GM03348 (cell line): ENCODE data around the gene CDH15.

Experiments
- DNase-seq: peaks from one replicate; pipeline ENCODE4 v3.0.0; 2012; ENCODE audit warnings: low spot score

The CDH15 gene

GRCh38 chr16:89140981-89141883, 30.3 kb upstream of the CDH15 start:
- DNase-seq: no peak

GRCh38 chr16:89141884-89142267, 29.7 kb upstream of the CDH15 start:
- no peak for DNase-seq

- no peak for DNase-seq
Observed at GRCh38 chr16:89142474-89143195, 28.9 kb upstream of the CDH15 start.

GRCh38 chr16:89143201-89143741, 28.3 kb upstream of the CDH15 start:
- no peak for DNase-seq

- DNase-seq: no peak
Observed at GRCh38 chr16:89143911-89144675, 27.5 kb upstream of the CDH15 start.

DNA sequence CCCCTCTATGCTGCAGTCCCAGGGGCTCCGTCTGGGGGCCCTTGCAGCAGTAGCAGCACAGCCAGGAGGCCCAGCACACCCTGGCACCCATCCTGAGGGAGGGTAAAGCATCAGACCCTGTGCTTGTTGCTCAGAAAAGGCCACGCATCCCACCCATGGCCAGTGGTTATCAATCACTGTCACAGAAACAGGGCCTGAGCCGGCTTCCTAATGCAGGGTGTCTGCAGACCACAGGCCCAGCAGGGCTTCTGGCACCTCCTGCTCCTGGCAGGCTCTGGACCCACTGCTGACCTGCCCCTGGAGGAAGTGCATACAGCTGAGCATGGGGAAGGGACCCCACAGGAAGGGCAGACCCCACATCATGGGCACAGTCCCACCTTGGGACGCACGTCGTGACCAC, 26.9 kb upstream of the CDH15 start:
- no peak for DNase-seq

GRCh38 chr16:89145406-89146161, 26.0 kb upstream of the CDH15 start:
- DNase-seq: no peak

GRCh38 chr16:89146211-89147005, 25.1 kb upstream of the CDH15 start:
- no peak for DNase-seq

- no peak for DNase-seq
Observed at GRCh38 chr16:89147085-89147817, 24.3 kb upstream of the CDH15 start.

DNA sequence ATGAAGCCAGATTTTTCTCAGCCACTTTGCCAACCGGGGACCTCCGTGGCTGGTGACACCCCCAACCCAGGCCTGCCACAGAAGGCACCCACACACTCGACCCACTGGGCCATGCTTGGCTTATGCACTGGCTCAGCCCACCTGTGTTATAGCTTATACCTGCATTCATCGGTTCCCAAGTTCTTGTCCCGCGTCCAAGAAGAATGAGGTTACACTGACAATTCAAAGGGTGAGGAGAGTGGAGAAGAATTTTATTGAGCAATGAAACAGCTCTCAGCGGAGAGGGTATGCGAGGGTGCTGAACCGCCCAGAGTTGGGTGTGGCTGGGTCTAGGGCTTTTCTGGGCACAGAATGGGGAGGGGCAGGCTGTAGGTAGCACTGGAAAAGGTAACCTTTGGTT, 22.2 kb upstream of the CDH15 start:
- DNase-seq: no peak

DNA sequence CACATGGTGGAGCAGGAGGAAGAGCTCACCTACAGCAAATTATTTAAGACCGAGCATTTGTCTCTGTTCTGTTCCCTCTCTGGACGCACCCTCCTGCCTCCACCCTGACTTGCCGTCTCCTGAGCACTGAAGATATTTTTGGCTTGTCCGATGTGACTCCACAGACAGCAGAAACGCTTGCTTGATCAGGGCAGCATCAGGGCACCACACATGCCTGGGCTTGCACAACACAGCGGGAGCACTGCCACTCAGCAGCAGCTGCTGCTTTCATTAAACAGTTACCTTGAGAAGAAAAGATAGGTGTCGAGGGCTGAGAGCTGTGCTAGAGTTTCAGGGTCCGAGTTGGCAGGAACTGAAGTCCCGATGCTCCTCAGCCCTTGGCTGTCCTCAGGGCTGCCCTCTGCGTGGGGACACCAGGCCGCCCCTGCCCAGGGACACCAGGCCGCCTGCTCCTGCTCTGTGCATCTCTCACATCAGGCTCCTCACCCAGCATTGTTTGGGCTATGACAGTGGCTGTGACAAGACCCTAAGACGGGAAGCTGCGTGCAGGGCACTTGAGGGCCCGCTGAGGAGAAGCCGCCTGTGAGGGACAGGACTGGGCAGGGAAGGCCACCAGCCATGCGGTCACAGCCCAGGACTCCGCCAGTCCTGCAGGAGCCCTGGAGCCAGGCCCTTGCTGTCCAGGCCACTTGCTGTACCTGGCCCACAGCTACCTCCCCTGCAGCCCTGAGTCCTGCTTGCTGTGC, 21.3 kb upstream of the CDH15 start:
- DNase-seq: no peak

- DNase-seq: no peak
Observed at GRCh38 chr16:89150981-89151380, 20.6 kb upstream of the CDH15 start.

DNA sequence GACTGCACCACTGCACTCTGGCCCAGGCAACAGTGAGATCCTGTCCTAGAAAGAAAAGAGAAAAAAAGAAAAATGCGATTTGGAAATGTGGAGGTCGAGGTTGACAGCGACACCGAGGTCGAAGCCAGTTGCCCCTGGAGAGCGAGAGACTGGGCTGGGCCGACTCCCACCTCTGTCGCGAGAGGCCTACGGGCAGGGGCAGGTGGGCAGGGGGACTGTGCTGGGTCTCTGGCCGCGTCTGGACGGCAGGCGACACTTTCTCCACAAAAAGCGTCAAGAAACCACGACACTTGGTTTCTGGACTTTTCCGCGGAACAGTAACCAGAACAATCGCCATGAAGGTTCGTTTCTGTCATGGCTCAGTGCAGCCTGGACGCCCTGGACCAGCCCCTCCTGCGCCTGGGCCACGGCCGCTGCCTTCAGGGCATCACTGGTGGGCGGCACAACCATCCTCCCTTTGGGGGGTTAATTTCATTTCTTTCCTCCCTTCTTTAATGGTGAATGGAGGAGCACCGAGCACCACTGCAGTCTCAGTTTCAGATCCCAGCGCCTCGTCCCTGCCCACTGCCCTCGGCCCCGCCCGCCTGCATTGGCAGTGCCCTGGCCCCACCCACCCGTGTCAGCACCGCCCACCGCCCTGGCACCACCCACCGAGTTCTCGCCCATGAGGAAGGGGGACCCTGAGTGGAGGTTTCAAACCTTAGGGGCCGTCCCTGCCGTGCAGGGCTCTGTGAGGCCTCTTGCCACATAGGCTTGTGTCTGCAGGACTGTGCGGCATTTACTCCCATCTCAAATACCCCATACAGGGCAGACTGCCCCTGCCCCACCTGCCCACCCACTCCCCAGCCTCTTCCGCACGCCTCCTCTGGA, 18.5 kb upstream of the CDH15 start:
- no peak for DNase-seq

GRCh38 chr16:89153848-89154271, 17.7 kb upstream of the CDH15 start:
- DNase-seq: no peak

- no peak for DNase-seq
Observed at GRCh38 chr16:89154390-89155183, 17.0 kb upstream of the CDH15 start.

- peak; percentile 83 for DNase-seq
Observed at GRCh38 chr16:89155184-89155679, 16.3 kb upstream of the CDH15 start.
